ENCODE data around the gene CREB5. TPM values are rescaled to one million over a fixed set of nuclear protein-coding genes. Genes with fewer than 3 reads are reported as not detected.

Gene CREB5
- total RNA-seq, 4 donors from 2014 or later = 0.90 to 10.1 (median 4.9) TPM

GRCh38 chr7:28807396-28807994, 395.2 kb downstream of the CREB5 start:
- peaks cover 0 to 2% of the 10 kb centered on the region in 2 donors for H3K36me3 ChIP-seq
- H3K27ac ChIP-seq = no peak overlapping the region
- DNase-seq (no peak), ATAC-seq (no peak)
- H3K27me3 ChIP-seq = no peaks in the 10 kb centered on the region
- in situ Hi-C loops (cut with MboI; ENCODE audit: low sequenced_read_pairs in 4 of 4) = no loop called here
- intact Hi-C loops (cut with DNase I; ENCODE audit: low total_unique reads) = no loop called here
- no peaks in the 10 kb centered on the region for H3K9me3 ChIP-seq
- H3K4me1 ChIP-seq = peaks cover 0 to 3% of the 10 kb centered on the region in 2 donors
- TF ChIP-seq POLR2A (IDR thresholded peaks at IDR 0.05) (no peak), CTCF (IDR thresholded peaks at IDR 0.05 in 4 of 5, conservative IDR thresholded peaks at IDR 0.05 in 1 of 5) (no peak)
- no peak overlapping the region for H3K4me3 ChIP-seq

GRCh38 chr7:28808796-28809533, 396.6 kb downstream of the CREB5 start:
- no peak overlapping the region for H3K27ac ChIP-seq
- ATAC-seq (no peak), DNase-seq (no peak)
- intact Hi-C loops (cut with DNase I; ENCODE audit: low total_unique reads) (no loop called here), in situ Hi-C loops (cut with MboI; ENCODE audit: low sequenced_read_pairs in 4 of 4) (no loop called here)
- no peaks in the 10 kb centered on the region for H3K27me3 ChIP-seq
- H3K4me3 ChIP-seq = no peak overlapping the region
- H3K9me3 ChIP-seq = no peaks in the 10 kb centered on the region
- peaks cover 0 to 2% of the 10 kb centered on the region in 2 donors for H3K36me3 ChIP-seq
- peaks cover 11 to 17% of the 10 kb centered on the region in 2 donors for H3K4me1 ChIP-seq
- TF ChIP-seq CTCF (IDR thresholded peaks at IDR 0.05 in 4 of 5, conservative IDR thresholded peaks at IDR 0.05 in 1 of 5) (no peak), POLR2A (IDR thresholded peaks at IDR 0.05) (no peak)

- in situ Hi-C loops (cut with MboI; ENCODE audit: low sequenced_read_pairs in 4 of 4) = no loop called here
- intact Hi-C loops (cut with DNase I; ENCODE audit: low total_unique reads) = no loop called here
- no peak for DNase-seq
These were observed 398.7 kb downstream of the CREB5 start for GRCh38 chr7:28811008-28811407.

GRCh38 chr7:28811701-28812430, 399.5 kb downstream of the CREB5 start:
- Histone ChIP-seq H3K4me3 (no peak overlapping the region), H3K4me1 (peaks cover 11 to 20% of the 10 kb centered on the region in 2 donors), H3K36me3 (no peaks in the 10 kb centered on the region), H3K27ac (no peak overlapping the region), H3K27me3 (no peaks in the 10 kb centered on the region), H3K9me3 (no peaks in the 10 kb centered on the region)
- intact Hi-C loops (cut with DNase I; ENCODE audit: low total_unique reads) (no loop called here), in situ Hi-C loops (cut with MboI; ENCODE audit: low sequenced_read_pairs in 4 of 4) (no loop called here)
- ATAC-seq = no peak
- DNase-seq = no peak
- TF ChIP-seq CTCF (IDR thresholded peaks at IDR 0.05 in 4 of 5, conservative IDR thresholded peaks at IDR 0.05 in 1 of 5) (no peak), POLR2A (IDR thresholded peaks at IDR 0.05) (no peak)

More at GRCh38 chr7:28811008-28811407, 398.7 kb downstream of the CREB5 start:
- no peak for TF ChIP-seq CTCF (IDR thresholded peaks at IDR 0.05 in 4 of 5, conservative IDR thresholded peaks at IDR 0.05 in 1 of 5)
- TF ChIP-seq POLR2A (IDR thresholded peaks at IDR 0.05) = no peak
- H3K4me3 ChIP-seq = no peak overlapping the region
- no peaks in the 10 kb centered on the region for H3K27me3 ChIP-seq
- H3K4me1 ChIP-seq = peaks cover 11 to 20% of the 10 kb centered on the region in 2 donors
- H3K27ac ChIP-seq = no peak overlapping the region
- ATAC-seq = no peak
- no peaks in the 10 kb centered on the region for H3K36me3 ChIP-seq
- H3K9me3 ChIP-seq = no peaks in the 10 kb centered on the region

All from gastrocnemius medialis (tissue), 4 donors.